DMS153 treated with DMSO at 0.1 percent for 48 hours (cell line): ENCODE measurements around the gene SCFD2.
A peak's percentile ranks its signal among the peaks of the same experiment; 100 is the strongest.

Experiments used
- DNase-seq: peaks from one replicate; lab custom pipeline; 2025; ENCODE audit not compliant: unreplicated experiment; lab: John Stamatoyannopoulos, UW

The SCFD2 gene

DNA sequence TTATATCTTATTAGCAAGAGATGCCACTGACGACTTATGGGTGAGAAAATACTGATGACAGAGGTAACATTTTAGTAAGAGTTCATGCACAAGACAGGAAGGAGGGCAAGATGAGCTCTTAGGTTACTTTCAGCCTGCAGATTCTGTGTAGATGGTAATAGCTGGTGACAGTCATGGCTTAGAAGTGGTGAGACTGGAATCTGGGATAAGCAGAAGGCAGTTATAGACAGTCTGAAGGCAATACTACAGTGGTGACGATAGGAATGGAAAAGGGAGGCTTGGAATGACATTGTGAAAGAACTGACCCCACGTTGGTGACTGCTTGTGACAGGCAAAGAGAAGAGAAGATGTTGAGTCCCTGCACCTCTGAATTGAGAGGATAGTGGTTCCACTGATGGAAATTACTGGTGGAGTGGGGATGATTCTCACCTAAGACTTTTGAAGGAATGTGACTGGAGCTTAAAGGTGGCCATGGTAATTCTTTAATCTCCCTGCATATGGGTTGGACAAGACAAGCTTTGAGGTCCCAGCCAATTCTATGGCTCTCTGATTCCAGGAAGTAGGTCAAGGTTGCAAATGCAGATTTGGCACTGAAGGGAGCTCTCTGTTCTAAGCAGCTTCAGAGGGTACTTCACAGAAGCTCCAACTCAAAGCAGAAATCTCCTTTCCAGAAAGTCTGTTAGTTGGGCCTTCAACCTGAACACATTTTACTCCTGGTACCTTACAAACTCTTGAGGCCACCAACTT is 404.0 kb downstream of the SCFD2 start:
- DNase-seq, result no peak

DNA sequence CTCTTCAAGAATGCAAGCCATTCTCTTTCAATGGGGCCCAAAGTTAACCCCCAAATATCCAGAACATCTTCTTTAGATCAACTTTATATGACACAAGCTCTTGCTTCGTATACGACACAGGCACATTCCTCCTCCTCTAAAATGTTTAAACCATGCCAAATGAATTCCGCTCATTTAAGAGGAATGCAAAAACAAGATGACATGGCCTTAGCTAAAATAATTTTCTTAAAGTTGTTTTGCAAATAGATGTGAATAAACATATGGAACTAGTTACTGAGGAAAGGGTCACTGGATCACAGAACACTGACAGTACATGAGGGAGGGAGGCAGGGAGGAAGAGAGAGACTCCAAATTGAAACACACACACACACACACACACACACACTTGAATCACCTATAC is 406.3 kb downstream of the SCFD2 start:
- no peak for DNase-seq

DNA sequence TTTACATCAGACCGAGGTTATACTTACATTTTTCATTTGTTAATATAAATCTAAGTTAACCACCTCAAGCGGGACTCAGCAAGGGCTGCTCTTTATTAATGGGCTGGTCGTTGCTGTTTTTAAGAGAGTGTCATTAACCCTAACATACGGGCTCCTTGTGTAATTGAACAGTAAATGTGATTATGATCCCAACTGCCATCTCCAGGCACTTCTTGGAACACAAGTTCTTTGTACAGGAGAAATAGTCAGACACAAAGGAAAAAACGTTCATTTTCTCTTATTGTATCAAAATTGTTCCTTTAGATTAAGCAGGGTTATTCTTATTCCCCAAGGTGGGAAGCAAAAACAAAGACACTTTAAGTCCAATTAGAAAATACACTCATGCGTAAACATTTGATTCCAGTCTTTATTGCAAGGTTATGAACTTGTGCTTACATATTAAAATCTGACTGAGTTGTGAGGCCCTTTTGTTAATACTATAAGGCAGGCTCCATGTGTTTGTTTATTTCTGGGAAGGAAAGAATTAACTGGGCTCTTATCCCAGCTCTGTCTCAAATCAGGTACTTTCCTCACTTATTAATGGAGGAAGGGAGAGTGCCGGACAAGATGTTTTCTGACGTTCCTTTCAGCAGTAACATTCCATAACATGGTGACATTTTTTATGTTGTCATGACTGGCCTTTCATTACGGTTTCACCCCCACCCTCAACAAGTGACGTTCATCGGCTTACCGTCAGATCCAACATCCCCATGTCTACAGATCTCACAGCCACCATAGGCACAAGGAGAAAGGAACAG is 407.8 kb downstream of the SCFD2 start:
- DNase-seq, result no peak

DNA sequence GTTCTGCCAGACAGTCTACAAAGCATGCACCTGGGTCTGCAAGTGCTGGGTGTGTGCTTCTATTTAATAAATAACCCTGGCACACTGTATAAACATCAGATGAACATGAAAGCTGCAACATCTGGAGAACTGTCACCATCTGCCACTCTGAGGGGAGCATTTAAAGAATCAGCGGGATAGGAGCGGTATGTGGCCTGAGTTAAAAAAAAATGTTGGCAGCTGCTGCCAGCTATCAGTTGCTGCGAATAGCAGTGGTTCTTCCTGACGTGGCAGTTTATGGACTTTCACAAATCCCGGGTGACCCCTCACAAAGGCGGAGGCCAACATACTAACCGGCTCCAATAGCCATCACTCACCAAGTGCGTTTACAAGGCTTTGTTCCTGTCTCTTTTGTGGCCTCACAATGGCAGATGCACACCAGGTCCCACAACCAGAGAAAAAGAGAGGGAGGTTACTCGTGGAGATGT is 408.6 kb downstream of the SCFD2 start:
- DNase-seq, result peak; percentile 64

DNA sequence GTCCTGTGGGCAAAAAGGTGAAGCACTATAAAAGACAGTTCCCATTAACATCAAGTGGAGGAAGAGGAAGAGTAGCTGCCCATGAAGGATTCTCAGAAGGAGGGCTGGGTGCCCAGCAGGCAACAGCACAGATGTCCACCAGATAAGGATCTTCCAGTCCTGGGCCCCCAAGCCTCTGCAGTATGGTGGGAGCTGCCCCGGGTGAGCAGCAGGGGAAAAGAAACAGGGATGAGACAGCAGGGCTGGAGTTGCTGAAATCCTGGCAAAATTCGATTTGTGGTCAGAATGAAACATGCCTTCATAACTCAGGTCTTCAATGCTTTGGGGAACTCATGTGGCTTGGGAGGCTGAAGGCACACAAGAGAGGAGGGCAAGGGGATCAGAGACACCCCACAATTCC is 409.2 kb downstream of the SCFD2 start:
- DNase-seq, result no peak

DNA sequence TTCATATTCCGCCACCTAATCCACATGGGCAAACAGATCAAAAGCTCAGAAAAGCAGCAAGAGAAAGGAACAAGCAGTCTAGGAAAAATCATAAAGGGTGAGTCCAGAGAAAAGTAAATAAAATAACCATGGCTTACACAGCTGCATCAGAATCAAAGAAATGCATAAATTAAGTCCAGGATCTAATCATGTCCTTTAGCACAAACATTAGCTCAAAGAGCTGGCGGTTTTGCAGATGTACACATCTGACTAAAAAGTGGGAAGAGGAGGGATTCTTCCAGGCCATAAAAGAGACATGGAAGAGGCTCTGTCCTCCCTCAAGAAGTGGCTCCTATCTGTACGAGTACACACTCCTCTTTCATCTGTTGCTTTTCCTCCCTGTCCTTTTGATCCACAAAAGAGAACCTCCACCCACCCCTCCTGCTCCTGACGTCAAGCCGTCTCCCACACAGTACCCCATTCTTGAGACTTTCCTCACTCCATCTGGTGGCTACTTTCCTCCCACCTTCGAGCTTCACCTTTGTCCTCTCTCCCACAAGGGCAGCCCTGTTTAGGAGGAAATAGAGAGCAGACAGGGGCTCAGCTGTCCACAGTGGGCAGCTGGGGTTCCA is 411.2 kb downstream of the SCFD2 start:
- DNase-seq, result no peak

DNA sequence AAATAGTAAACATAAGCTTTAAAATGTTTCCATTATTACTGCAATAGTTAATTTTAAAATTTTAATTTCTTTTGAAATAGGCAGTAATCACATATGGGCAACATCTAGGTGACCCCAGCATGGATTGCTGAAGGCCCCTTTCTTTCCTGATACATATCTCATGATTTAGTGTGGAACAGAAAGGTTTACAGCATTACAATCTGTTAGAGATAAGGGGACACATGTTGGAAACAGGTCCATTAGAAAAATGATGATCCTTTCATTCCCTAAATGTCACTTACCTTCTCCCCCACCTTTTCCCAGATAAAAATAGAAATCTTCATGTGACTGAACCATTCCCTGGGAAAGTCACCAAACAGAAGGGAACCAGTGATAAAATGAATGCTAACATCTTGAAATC is 413.3 kb downstream of the SCFD2 start:
- DNase-seq, result no peak

DNA sequence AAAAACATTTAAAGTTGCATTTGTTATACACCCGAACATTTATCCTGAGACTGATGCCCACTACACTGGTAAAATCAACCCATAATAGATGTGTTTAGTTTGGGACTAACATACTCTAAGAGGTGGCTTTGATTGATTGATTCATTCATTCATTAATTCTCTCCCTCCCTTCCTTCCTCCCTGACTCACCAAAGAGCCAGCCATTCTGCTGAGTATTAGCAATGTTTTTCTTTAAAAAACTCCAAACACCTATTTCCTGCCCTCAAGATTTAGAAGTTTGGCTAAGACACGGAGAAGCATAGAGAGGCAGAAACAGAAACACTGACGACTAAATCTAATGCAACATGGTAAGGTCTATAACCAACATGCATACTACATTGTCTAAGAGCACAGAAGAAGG is 414.8 kb downstream of the SCFD2 start:
- no peak for DNase-seq

DNA sequence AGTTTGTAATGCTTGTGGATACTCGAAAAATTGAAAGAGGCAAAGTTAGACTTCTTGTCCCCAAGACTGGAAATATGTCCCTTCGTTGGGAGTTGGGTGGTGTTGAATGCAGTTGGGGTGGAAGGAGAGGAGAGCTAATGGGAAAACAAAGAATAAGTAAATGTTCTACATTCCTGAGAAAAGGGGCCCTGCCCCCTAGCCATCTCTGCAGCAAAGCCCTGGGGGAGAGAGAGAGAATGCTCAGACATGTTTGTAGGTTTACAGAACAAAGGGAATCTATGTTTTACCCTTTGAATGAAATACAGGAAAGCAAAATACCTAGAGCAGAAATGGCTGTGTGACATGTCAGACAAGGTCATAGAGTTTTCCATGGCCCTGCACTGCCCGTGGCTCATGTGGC is 415.6 kb downstream of the SCFD2 start:
- DNase-seq, result no peak

DNA sequence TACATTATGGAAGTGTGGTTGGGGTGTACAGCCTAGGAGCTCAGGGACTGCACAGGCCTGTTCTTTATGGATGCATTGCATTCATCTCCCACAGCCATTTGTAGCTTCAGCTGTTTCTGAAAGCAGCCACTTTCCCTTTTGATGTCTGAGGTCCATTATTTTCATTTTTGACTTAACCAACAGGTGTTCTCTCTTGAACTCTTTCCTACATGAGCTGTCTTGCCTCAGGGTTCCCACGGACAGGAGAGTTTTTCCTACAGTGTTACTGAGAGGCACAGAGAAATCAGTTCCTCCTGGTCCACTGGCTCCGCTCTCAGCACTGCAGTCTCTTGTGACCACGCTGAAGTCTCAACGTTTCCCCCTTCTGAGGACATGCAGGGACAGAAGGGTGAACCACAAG is 416.5 kb downstream of the SCFD2 start:
- DNase-seq, result no peak

DNA sequence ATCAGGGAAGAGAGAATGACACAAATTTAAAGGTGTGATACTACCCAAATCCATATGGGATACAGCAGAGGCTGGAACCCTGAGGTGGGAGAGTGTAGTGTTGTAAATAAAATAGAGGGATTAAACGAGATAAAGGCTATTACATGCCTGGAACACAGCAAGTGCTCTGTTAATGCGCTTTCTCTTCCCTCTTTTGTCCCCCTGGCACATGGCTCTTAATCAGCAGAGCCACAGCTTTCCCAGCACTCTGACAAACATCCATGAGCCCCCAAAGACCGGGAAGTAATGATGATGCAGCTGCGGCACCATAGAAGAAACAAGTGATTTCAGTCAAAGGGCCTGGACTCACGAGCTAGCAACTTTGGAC is 417.8 kb downstream of the SCFD2 start:
- DNase-seq, result no peak

DNA sequence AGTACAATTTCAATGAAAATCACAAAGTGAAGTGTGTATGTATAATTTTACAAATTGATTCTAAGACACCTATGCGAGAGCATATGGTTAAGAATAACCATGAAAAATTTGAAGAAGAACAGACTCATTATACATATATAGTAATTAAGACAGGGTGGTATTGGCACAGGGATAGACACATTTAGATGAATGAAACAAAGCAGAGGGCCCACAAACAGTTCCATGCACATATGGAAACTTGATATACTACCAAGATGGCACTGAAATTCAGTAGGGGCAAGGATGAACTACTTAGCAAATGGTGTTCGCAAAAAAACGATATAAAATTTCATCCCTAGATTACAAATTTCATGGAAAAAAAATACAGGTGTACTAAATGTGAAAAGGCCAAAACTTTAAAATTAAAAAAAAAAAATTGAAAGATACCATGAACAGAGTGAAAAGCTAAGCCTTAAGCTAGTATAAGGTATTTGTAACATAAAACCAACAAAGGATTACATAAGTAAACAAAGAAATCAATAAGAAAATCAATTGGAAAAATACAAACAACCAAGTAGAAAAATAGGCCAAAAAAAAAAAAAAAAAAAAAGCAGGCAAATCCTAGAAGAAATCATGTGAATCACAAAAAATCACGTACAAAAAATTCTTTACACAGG is 418.3 kb downstream of the SCFD2 start:
- no peak for DNase-seq

DNA sequence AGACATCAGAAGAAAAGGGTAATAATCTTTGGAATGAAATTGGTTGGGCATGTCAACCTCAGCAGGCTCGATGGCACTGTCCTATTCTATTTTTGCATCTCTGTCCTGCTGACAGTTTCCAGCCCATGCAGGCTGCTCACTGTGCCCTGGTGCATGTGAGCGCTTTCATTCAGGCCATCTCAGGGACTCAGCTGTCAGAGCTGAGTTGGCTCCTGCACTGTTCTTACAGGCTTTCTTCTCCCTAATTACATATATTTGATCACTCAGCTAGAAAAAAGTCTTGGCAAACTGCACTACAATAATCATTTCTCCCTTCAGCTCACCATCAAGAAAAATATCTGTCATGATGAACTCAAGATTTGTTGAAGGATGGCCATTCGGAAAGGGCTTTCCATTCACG is 419.0 kb downstream of the SCFD2 start:
- no peak for DNase-seq

DNA sequence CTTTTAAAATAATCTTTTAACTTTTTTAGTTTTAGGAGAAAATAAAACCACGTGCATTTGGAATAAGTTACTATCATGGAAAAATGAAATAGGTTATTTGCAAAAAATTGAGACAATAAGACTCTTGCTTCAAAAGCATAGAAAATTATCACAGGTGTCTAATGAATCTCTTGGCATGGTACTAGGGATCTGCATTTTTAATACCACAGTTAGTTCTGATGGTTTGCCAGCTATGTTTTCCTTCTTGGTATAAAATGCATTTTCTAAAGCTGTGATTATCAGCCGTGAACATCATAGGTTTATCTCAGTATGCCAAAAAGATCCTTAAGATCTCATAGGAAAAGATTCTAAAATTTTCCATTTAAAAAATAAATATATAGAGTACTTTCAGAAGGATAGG is 419.9 kb downstream of the SCFD2 start:
- DNase-seq, result no peak

DNA sequence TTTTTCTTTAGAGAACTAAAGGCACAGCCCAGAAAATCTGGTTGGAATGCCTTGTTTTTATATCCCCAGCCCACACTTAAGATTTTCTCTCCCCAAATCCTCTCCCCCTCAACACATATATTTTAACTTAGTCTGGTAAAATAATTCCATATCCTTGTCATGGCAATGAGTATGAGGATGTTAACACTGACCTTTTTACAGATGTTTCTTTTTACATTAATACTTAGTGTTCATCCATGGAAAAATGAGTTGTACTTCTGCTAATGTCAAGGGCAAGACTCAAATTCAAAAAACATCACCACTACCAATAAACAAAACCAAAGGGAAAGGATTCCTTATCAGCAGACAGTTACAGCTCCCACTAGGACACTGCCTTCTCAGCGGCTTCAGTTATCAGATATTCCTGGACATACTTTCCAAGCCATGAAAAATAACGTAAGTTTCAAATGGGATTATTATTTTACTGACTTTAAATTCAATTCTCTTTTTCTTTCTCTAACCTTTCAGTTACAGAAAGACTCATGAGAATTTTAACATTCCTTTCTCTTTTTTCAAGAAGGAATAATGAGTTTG is 420.4 kb downstream of the SCFD2 start:
- no peak for DNase-seq

DNA sequence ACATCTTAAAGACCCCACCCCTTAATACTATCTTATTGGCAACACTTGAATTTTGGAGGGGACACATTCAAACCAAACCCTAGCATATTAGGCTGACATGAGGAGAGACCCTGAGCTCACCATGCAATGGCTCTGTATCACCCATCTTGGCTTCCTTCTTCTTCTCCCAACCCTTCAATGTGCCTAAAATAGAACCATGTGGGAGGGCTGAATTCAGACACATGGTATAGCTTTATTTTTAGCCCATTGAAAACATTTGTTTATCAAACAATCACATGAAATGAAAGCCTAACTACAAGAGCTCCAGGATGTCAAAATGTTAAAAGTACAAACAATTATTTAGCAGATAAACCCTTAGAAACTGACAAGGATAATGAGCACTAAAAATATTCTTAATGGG is 422.2 kb downstream of the SCFD2 start:
- DNase-seq, result no peak

DNA sequence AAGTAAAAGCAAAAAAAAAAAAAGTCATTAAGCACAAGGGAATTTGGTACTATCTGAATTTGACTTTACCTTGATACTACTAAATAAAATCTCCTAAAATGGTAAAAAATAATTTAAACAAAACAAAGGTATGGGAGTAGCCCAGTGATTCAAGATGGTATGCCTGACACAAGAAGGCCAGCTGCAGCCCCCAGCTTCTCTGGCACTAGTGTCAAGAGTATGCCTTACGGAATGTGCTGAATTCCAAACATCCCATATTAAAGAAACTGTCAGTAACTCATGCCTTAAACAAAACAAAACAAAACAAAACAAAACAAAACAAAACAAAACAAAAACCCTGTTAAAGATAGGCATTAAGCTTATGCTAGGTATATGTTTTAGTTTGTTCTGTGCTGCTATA is 422.9 kb downstream of the SCFD2 start:
- no peak for DNase-seq

DNA sequence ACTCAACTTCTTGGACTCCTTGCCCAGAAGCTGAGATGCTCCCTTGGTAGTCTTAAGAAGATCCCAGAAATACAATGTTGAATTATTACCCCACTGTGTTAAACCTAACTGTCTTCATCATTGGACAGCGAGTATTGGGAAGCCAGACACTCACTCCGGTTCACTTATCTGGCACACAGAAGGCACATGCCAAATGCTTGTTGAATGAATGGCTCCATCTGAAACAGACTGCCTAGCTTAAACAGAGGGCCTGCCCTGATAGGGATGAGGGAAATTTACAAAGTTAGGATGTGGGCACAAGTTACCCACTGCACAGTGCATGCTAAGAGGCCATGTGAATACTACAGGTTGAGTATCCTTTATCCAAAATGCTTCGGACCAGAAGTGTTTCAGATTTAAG is 424.4 kb downstream of the SCFD2 start:
- no peak for DNase-seq

DNA sequence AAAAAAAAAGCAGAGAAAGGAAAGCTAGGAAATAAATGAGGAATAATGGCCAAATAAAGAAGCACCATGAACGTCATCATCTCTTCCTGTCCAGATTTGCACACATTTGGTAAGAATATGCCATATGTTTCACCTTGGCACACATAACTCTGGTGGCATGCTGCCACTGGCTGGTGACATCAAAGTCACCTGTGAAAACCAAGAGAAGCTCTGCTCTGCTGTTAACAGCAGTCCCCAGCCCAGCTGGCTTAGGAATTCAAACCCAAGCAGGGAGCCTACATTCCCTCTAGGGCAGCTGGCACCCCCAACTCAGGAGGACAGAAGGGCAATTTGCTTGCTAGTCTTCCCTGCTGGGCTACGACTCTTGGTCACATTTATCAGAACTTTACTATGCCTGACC is 426.1 kb downstream of the SCFD2 start:
- no peak for DNase-seq

DNA sequence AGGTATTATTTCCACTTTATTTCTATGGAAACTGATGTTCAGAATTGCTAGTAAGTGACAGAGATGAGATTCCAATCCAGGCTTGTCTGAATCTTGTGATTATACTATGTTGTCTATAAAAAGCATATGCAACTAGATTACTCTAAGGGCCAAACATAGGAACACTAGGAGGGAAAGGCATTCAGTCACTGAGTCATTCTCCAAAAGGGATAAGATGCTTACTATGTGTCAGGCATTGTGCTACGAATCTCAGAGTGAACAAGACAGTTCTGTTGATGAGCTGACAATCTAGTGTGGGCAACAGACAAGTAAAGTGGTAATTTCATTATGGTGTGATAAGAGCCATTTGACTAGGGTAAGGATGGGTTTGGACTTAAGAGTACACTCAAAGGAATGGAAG is 426.5 kb downstream of the SCFD2 start:
- no peak for DNase-seq

DNA sequence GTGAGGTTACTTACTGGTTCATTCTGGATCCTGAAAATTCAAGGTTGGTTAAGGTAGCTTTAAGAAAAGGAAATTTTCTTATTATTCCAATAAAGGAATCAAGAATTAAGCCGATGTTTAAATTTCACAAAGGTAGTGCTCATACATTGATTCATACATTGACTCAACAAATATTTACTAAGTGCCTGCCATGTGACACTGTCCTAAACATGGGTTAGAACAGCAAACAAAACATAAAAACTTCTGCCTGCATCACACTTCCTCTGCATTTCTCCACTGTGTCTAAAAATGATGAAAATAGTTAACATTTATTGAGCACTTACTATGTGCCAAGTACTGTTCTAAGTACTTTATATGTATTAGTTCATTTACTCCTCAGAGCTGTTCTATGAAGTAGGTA is 428.0 kb downstream of the SCFD2 start:
- no peak for DNase-seq
